DMS153 (cell line): ENCODE data around the gene ALOXE3.

Experiments used
- DNase-seq: peaks from one replicate; lab custom pipeline; 2025; lab: John Stamatoyannopoulos, UW

ALOXE3 gene

GRCh38 chr17:8117980-8118768 lies at the start of gene ALOXE3:
Gene ALOXE3, minus strand, starts transcription at chr17:8118514. Its CDS starts 524 bp downstream, at chr17:8117990.
- no peak for DNase-seq

- DNase-seq: no peak
These were observed 49.2 kb upstream of the ALOXE3 start for GRCh38 chr17:8167526-8167925.

GRCh38 chr17:8166731-8167130 lies 48.4 kb upstream of the ALOXE3 start:
- DNase-seq: no peak

DNA sequence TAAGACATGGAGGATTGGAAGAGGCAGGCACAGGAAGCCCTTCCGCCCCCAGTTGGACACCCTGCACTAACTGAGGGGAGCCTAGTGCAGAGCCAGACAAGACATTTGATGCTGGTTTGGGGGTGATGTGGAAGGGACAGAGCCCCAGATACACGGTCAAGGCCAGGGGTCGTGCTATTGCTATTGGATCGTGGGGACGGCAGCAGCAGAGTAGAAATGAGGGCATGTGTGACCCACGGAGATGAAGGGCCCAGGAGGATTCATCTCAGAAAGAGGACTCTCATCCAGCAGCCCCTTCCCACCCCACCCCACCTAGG lies 46.5 kb upstream of the ALOXE3 start:
- DNase-seq: no peak

GRCh38 chr17:8163978-8164814 lies 45.9 kb upstream of the ALOXE3 start:
- DNase-seq: no peak

- no peak for DNase-seq
These were observed 45.0 kb upstream of the ALOXE3 start for GRCh38 chr17:8162997-8163977.

DNA sequence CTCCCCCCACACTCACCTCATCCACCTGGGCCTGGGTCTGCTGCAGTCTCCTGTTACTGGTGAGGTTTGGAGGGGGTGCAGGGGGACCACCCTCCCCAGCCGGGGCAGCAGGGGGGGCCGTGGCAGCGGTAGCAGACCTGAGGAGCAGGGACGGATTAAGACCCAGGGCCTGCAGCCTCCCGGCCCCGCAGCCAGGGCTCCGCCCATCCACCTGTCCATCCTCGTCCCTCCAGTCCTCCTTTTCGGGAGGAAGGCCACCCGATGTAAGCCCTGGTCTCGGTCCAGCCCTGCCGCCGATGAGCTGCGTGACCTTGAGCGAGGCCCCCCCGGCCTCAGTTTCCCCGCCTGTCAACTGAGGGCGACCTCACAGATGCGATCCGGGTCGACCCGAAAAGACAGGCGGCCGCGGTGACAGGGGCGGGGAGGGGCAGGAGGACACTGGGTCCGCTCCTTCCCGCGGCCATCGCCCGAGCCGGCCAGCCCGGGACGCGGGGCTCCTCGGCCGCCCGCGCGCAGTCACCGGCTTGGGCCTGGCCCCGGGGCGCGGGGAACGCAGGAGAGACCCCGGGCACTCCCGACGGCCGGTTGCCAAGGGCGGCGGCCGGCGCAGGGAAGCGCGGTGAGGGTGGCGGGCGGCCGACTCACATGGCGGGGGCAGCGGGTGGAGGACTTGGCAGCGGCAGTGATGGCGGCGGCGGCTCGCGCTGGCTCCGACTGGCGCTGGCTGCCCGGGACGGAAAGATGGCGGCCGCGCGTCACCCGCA lies 44.1 kb upstream of the ALOXE3 start, which contains the start of gene VAMP2:
VAMP2 (minus strand) TSS at position 716 of the 764 bp plus-strand sequence; CDS start at position 647, 69 bp downstream.
- DNase-seq: no peak

DNA sequence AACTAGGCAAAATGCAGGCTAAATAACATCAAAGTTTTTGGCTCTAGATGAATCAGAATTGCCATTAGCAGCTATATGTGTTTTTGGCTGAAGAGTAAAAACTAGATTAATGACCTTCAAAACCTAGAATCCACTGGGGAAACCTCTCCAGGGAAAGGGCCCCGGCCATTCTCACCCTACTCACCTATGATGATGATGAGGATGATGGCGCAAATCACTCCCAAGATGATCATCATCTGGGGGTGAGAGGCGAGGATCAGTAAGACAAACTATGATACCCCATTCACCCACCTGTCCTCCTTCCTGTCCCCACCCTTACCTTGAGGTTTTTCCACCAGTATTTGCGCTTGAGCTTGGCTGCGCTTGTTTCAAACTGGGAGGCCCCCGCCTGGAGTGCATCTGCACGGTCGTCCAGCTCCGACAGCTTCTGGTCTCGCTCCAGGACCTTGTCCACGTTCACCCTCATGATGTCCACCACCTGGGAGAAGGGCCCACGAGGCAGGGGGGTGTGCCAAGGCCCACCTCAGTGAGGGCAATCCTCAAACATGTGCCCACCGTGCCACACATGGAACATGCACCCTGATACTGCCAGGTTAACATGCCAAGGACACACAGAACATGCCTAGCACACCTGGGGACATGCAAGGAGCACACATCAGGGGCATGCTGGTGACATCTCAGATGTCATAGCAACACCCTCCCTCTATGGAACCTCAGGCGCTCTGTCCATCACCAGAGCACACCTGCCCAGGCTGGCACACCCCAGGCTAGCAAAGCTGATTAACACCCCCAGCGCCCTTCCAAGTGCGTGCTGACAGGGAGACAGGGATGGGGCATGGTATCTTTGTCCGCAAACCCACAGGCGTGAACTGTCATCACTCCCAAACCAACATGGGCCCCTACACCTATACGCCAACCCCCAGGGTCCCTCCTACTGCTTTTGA lies 43.2 kb upstream of the ALOXE3 start:
- no peak for DNase-seq

DNA sequence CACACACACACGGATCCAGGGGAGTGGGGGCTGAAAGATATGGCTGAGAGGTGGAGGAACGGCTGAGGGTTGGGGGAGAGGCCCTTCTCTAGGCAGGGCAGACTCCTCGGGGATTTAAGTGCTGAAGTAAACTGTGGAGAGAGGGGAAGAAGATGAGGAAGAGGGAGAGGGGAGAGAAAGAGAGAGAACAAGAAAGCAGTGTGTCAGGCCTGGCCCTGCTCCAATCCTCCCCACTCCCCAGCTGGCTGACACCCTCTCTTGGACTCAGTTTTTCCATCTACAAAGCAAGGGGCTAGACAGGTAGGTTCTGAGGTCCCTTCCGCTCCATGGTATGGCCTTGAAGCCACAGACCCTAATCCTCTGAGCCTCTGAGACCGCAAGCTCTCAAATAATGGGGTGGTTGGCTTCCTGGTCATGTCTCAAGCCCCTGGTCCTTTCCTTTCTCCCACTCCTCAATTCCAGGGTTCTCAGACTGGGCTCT lies 42.5 kb upstream of the ALOXE3 start:
- DNase-seq: no peak

- DNase-seq: no peak
These were observed 41.9 kb upstream of the ALOXE3 start for GRCh38 chr17:8160224-8160577.

DNA sequence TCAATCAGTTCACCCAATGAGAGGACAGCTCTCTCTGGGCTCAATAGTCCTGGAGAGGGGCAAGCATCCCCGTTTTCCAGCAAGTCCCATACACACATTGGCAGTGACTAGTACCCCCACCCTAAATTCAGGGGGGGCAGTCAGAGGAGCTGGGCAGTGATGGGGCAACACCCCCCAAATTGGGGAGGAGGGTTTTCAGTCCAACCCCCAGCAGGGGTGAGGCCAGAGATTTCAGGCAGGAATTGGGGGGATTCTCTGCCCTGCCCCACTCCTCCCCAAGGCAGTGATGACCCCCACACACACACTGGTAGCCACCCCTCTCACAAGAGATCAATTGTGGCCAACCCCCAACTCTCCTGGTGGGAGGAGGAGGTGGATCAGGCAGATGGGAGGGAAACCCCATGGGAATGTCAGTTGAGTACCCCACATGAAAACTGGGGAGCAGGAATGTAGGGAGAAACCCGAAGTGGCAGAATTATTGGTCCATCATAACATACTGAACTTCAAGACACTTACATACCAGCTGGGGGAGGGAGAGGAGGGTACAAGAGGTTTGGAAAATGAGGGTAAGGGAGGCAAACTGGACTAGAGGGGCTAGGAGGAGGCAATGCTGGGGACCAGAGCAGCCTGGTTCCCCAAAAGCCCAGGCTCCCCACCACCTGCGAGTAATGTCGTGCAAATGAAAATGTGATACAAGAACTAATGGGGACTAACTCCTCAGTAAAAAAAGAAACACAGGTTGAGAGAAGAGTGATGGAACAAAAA lies 41.3 kb upstream of the ALOXE3 start:
- no peak for DNase-seq

DNA sequence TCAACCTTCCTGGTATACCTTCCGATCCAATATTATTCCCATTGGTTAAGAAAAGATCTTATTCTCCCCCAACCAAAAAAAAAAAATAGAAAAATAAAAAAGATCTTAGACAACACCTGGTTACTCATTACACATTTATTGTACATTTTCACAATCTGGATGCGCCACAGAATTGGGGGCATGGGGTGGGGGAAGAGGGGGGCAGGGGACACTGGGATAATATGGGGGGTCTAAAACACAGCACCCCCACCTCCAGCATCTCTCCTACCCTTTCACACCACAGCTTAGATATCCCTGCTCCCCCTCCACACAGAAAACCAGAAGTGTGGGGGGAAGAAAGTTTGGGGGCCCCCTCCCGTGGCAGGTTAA lies 40.7 kb upstream of the ALOXE3 start:
- DNase-seq: no peak

GRCh38 chr17:8158267-8159031 lies 40.1 kb upstream of the ALOXE3 start:
- peak; percentile 25 for DNase-seq

DNA sequence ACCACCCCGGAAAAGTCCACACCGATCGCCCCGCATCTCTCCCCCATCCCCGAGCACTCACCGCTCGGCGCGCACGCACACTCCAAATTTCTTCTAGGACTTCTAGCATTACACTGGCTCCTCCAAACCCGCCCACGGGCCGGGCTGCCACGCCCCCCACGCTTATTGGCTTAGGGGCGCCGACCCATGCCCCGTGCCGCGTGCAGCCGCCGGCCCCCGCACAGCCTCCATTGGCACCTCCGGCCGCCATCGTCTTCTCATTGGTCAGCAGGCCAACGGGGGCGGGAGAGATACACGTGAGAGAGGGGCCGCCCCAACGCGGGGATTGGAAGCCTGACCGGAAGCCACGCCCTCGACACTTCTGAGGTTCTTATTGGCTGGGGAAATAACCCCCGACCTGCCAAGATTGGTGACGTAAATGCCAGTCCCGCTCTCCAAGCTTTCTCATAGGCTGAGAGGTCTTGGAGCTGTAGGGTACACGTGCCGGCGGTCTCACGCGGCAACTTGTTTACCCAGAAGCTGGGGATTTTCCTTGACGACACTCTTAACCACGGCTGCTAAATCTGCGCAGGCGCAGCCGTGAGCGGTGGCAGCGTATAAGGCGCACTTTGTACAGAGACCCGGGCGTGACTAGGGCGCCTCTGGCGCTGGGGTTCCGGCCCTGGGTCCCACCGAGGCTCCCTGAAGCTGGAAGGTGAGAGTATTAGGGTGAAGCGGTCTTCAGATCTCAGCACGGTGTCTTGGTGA lies 38.1 kb upstream of the ALOXE3 start:
- DNase-seq: peak; percentile 98

GRCh38 chr17:8155996-8156245 lies 37.6 kb upstream of the ALOXE3 start:
- no peak for DNase-seq

GRCh38 chr17:8155231-8155995 lies 37.1 kb upstream of the ALOXE3 start:
- no peak for DNase-seq

- DNase-seq: no peak
These were observed 36.4 kb upstream of the ALOXE3 start for GRCh38 chr17:8154608-8155155.
